NCI-H2196 treated with DMSO at 0.1 percent for 48 hours (cell line): ENCODE results near the gene DACT3.
A peak's percentile ranks its signal among the peaks of the same experiment; 100 is the strongest.

Source experiments
- DNase-seq: peaks from one replicate; lab custom pipeline; 2025; ENCODE audit not compliant: unreplicated experiment; lab: John Stamatoyannopoulos, UW

The DACT3 gene, protein sequence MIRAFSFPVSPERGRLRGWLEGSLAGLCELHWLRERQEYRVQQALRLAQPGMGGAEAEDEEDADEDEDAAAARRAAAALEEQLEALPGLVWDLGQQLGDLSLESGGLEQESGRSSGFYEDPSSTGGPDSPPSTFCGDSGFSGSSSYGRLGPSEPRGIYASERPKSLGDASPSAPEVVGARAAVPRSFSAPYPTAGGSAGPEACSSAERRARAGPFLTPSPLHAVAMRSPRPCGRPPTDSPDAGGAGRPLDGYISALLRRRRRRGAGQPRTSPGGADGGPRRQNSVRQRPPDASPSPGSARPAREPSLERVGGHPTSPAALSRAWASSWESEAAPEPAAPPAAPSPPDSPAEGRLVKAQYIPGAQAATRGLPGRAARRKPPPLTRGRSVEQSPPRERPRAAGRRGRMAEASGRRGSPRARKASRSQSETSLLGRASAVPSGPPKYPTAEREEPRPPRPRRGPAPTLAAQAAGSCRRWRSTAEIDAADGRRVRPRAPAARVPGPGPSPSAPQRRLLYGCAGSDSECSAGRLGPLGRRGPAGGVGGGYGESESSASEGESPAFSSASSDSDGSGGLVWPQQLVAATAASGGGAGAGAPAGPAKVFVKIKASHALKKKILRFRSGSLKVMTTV

DNA sequence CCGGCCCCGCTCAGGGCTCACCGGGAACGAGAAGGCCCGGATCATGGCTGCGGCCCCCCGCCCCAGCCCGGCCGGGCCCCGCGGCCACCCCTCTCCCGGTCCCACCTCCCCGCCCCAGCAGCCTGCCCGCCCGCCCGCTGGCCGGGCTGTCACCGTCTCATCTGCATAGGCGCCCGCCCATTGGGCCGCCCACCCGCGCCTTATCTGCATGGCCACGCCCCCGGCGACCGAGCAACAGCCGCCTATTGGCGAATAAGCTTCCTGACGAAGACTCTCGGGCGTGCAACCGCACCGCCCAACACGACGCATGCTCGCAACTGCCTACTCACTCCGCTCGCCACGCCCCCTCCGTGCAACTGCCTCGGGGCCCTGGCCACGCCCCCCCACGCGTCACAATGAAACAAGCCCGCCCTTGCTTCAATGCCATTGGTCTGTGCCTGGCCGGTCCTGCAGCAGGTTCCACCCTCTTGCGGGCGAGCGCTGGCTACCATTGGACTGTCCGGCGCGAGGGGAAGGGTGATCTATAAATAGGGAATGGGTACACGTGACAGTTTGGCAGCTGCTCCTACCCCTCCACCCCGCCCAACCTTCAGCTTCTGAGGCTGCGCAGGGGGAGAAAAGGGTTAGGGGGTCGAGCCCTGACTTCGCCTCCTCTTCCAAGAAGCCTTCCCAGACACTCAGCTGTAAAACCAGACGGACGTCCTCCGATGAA, at the start of gene DACT3:
Gene DACT3, minus strand, starts transcription at position 163 of the 712 bp plus-strand sequence. Its CDS starts 118 bp downstream, at position 45.
- DNase-seq, result peak; percentile 100

DNA sequence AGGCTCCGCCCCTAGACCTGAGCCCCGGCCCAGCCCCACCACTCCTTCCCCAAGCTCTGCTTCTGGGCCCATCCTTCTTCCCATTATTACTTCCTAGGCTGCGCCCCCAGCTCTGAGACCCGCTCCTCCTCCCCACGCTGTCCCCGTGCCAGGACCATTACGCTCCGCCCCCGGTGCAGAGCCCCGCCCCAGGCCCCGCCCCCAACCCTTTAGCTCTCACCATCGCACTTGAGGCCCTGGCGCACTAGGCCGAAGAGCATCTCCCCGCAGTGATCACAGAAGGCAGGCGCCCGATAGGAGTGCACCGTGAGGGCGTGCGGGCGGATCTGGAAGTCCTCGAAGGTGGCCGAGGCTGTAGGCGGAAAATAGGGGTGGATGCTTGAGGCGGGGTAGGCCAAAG, 49.7 kb upstream of the DACT3 start:
- DNase-seq, result no peak

DNA sequence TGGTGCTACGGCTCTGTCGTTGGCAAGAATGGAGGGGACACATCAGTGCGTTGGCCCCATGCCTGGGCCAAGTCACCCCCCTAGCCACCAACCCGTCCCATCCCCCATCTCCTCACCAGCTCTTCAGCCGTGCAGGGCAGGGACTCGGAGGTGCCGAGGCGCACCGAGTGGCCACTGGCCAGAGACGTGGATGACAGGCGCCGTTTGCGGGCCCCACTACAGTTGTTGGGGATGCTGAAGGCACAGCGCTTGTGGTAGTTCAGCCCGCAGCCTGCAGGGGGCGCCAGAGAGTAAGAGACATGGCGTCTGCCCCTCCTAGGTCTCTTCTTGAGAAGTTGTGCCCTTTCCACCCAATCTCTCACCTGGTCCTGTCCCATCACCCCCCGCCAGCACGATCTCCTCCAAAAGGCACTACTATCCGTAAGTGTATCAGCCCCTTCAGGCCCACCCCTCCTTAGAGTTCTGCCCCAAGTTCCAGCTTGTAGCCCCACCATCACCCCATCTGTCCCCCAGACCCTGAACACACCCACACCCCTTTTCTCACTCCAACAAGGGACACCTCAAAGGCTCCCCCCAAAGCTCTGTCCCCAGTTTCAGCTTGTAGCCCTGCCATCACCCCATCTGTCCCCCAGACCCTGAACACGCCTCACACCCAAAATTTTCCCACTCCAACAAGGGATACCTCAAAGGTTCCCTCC, 43.5 kb upstream of the DACT3 start:
- no peak for DNase-seq

DNA sequence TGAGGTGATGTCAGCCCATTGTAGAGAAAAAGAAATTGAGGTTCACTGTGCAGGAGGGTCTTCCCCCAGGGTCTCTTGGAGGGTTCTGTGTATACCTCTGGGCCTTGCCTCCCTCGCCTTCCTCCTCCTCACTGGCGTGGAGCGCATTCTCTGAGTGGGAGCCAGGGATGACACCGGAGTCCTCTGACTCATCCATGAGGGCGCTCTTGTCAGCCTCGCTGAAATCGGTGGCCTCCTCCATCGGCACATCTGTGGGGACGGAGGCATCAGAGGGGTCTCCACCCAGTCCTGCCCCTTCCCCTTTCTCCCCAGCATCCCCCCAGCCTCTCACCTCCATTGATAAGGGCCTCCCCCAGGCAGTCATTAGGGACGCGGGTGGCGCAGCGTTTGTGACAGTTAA, 39.7 kb upstream of the DACT3 start:
- no peak for DNase-seq

DNA sequence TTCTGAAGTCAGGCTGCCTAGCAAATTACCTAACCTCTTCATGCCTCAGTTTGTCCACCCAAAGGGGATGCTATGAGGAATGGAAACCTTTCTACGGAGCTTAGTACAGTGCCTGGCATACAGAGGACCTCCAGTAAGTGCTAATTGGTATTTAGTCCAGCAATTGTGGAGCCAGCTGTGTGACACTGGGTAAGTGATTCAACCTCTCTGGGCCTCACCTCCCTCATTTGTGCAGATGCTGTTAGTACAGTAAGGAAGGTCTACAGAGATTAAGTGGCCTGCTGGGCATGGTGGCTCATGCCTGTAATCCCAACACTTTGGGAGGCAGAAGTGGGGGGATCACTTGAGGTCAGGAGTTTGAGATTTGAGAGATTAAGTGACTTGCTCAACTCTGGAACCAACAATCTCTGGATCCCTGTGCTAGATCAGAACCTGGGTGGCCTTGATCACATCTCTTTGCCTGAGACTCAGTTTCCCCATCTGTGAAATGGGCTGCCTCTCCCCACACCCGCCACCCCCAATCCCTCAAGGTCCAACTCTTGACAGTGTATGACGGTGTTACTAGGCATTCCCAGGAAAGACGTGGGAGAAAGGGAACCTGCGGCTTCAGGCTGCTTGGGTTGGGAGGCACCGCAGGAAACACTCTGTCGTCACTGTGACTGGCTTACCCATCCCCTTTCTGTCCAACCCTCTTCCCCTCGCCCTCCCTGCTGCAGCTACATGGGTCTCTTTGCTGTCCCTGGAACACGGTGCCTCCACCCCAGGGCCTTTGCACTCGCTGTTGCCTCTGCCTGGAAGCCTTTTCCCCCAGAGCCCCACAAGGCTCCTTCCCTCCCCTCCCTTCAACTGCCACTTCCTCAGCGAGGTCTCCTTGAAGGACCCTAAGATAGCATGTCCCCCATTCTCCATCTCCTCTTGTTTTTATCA, 37.7 kb upstream of the DACT3 start:
- no peak for DNase-seq

DNA sequence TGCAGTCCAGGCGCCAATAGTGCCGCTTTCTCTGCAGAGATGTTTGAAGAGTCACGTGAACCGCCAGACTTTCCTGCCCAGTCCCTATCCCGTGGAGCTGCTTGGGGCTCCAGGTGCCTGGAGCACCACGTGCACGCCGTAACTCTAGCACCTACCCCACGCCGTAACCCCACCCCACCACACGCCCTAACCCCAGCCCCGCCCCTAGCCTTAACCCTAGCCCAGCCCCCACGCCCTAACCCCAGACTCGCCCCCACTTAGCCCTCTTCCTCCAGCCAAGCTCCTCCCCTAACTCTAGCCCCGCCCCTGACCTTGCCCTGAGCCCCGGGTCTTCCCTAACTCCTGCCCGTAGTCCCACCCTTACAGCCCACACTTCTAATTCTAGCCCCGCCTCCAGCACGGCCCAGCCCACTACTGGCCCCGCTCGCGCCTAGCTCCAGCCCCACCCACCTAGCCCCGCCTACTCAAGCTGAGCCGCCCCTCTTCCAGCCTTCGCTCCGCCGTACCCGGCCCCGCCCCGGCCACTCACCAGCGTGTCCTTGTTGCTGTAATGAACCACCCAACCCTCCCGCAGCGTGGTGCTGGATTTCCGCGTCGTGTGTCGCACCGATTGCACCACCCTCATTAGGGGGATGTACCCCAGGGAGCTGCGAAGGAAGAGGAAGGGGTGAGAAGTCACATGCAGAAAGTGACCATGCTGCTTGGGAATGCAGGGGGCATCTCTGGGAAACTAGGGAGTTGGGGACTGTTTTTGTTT, 36.4 kb upstream of the DACT3 start:
- no peak for DNase-seq

DNA sequence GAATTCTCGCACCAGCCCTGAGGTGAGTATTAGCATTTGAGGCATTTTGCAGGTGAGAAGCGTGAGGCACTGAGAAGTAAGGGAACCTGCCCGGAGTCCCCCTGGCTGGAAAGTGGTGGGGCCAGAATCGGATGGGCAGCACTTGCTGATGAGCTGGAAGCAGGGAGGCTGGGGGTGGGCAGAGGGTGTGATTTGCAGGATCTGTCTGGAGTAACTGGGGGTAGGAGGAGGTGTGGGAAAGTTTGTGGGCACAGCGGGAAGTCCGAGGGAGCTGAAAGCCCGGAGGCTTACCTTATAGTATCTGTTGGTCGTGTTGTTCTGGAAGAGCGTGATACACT, 35.9 kb upstream of the DACT3 start:
- DNase-seq, result no peak

DNA sequence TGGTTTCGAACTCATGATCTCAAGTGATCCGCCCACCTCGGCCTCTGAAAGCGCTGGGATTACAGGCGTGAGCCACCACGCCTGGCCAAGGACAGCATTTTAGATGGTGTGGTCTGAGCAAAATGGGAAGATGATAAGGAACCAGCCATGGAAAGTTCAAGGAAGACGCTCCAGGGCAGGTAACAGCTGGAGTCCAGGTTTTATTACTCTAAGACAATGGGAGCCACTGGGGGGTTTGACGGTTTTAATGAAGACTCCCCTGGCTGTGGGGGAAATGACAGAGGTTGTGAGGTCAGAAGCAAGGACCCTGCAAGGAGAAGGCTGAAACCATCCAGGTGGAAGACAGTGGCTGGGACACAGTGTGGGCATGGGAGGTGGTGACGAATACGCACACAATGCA, 35.1 kb upstream of the DACT3 start:
- no peak for DNase-seq

DNA sequence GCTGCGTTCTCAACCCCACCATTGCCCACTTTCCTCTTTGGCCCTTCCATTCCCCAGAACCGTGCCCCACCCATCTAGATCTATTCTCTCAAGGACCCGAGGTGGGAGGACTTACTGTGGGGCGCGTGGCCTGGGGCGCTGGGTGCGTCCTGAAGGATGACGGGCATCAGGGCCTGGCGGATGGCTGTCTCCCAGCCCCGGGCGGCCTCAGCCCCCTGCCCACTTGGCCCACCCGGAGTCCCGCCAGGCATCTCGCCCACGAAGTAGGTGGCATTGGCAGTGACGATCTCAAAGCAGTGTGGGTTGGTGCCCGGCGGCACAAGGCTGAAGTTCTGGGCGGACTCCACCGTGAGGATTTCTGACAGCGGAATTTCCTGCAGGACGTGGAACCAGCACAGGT, 32.8 kb upstream of the DACT3 start:
- DNase-seq, result no peak

DNA sequence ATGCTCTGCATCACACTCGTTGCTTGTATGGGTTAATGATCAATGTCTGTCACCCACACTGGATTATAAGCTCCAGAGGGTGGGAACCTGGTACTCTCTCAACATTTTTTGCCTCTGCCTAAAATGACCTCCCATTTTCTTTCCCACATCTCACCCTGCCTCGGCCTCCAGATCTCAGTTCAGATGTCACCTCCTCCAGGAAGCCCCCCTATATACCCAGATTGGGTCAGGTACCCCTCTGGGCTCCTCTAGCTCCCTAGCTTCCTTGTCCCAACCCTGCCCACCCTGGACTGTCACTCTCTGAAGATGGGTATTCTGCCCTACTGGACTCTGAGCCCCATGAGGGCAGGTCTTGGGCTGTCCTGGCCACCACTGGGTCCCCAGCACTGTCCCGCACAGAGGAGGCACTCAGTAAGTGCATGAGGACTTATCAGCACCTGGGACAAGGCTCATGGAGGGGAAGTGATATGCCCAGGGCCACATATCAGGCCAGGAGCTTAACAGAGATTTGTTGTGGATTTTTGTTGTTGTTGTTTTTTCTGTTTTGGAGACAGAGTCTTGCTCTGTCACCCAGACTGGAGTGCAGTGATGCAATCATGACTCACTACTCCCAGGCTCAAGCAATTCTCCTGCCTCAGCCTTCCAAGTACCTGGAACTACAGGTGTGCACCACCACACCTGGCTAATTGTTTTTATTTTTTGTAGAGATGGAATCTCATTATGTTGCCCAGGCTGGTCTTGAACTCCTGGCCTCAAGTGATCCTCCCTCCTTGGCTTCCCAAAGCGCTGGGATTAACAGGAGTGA, 32.1 kb upstream of the DACT3 start:
- no peak for DNase-seq

DNA sequence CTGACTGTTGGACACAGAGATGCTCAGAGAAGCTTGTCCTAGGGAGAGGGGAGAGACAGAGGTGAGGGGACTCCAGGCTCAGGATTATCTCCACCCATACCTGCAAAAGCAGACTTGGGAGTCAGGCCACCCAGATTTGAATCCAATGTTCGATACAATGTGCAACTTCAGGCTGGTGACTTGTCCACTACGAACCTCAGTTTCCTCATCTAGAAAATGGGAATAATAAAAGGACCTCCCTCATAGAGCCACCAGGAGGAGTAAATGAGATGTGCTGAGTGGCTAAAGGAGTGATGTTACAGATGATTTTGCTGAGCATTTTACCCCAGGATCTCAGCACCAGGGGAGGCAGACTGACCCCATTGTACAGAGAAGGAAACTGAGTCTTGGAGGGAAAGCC, 31.0 kb upstream of the DACT3 start:
- no peak for DNase-seq

DNA sequence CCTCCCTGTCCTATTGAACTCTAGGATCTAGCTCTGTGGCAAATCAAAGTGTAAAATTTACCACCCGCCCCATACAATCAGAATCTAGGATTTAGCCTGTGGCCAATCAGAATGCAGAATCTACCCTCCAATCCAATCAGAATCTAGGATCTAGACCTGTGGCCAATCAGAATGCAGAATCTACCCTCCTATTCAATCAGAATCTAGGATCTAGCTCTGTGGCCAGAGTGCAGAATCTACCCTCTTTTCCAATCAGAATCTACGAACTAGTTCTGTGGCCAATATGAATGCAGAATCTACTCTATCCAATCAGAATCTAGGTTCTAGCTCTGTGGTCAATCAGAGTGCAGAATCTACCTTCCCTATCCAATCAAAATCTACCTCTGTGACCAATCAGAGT, 30.1 kb upstream of the DACT3 start:
- no peak for DNase-seq

DNA sequence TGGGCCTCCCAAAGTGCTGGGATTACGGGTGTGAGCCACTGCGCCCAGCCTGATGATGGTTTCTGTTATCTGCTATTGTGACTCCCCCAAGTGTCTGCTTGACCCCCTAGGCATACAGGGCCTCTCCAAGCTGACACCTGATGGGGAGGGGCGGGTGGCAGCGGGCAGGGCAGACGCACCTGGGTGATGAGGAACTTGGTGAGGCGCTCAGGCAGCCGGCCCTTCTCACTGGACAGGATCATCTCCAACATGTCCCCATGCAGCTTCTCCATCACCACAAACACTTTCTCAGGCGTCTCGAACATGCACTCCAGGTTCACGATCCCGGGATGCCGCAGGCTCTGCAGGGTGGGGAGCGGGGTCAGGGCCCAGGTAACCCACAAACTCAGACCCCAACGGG, 28.4 kb upstream of the DACT3 start:
- DNase-seq, result no peak

DNA sequence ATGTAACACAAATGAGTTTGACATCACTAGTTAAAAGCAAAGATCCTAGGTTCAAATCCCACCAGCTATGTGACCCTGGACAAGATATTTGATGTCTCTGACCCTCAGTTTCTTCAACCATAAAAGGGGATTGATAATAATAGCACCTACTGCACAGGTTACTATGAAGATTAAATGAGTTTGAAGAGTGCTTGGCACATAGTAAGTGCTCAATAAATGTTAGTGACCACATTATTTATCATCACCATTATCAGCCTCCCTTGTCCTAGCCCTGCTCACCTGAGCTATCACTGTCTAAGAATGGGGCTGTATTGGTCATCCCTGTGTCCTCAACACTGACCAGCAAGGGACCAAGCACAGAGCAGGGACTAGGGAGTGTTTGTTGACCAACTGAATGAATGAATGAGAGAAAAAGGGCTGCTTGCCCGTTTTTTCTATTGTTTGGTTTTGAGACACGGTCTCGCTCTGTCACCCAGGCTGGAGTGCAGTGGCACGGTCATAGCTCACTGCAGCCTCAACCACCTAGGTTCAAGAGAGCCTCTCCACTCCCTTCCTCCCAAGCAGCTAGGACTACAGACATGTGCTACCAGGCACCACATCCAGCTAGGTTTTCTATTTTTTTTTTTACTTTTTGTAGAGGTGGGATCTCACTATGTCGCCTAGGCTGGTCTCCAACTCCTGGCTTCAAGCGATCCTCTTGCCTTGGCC, 26.6 kb upstream of the DACT3 start:
- DNase-seq, result no peak

DNA sequence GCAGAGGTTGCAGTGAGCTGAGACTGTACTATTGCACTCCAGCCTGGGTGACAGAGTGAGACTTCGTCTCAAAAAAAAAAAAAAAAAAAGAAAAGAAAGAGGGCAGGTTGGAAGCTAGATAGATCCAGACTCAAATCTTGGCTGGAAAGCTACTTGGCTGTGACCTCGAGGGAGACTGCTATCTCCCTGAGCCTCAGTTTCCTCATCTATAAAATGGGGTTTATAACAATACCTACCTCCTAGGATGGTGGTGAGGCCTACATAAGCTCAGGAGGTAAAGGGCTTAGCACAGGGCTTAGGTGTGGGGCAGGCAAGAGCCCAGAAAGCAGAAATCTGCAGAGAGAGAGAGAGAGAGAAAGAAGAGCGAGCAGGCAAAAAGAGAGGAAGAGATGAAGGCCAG, 24.2 kb upstream of the DACT3 start:
- DNase-seq, result no peak

DNA sequence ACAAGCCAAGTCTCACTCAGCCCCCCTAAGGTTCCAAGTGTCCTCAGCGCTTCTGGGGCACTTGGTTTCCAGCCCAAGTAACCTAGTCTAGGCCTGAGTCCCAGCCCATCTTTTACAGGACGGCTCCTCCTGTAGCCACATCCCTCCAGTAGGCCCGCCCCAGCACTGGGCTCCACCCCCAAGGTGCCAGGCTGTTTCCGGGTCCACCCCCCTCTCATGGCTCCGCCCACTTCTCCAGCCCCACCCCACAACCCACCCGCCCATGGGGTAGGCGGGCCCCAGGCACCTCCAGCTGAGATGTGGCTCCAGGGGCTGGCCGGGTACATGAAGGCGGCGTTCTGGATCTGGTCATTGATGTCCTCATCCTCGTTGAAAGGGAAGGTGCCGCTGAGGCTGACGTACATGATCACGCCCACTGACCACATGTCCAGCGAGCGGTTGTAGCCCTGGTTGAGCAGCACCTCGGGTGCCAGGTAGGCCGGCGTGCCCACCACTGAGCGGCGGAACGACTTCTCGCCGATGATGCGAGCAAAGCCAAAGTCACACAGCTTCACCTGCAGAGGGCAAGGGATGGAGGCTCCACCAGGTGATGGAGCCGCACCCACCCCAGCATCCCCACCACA, 17.2 kb upstream of the DACT3 start:
- DNase-seq, result no peak

DNA sequence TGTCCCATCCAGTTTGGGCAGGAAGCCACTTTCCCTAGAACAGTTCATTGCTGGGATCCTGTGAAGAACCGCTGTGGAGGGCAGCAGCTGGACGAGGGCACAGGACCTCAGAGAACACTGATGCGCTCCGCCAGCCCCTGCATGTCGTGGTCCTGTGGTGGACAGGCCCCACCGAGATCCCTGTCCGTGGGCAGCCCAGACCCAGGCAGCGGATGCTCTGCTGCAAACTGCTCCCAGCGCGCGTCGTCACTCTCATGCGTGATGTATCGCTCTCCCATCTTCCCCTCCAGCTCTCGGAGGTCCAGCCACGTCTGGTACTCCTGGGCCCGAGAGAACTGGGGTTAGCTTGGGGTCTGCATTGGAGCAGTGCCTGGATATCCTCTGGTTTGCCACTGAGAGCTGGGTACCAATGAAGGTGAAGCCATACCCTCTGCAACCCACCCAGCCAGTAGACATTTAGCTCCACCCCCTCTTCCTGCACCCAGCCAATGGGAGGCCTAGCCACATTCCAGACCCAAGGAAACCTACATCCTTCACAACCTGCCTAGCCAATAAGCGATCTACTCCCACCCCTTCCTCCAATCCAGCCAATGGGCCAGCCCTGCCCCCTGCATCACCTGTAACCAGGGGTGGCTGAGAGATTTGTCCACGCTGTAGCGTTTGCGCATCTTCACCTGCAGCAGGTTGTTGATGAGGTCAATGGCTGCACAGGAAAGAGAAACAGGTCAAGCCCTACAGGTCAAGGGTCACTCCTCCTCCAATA, 13.6 kb upstream of the DACT3 start:
- peak; percentile 67 for DNase-seq
